A549 (cell line): ENCODE data around the gene TYK2. TPM values are rescaled to one million over a fixed set of nuclear protein-coding genes. Genes with fewer than 3 reads are reported as not detected.

Source experiments
- ATAC-seq, 2 experiments: fragments of 200-7000 bp in 1 of 2; fragments of >200 bp in 1 of 2; cut with Nextera tagmentation in 1 of 2; cut with Tn5 transposase in 1 of 2; 3 replicates each; pipeline versions ENCODE4 v1.8.0 to v1.9.1; 2018 to 2020; ENCODE audit warnings: mild to moderate bottlenecking in 1 of 2, moderate library complexity in 1 of 2
- CTCF ChIA-PET: fragments of 300-600 bp; sonication (Branson Sonifier 250); formaldehyde crosslinking; extraction: SDS; loops from one replicate; lab custom pipeline; 2021; ENCODE audit warnings: antibody characterized with exemption, inconsistent platforms; lab: Yijun Ruan, JAX
- POLR2A ChIA-PET: fragments of 350-600 bp; formaldehyde crosslinking; extraction: SDS; loops from one replicate; lab custom pipeline; 2021; ENCODE audit warnings: antibody characterized with exemption, inconsistent platforms; lab: Yijun Ruan, JAX
- DNase-seq, 2 experiments: peaks; one replicate each; pipeline versions ENCODE4 v3.0.0 to v3.0.0-alpha.2; 2011 to 2016; ENCODE audit warnings: low read depth in 1 of 2, low spot score in 1 of 2
- FAIRE-seq: peaks from 2 replicates; lab custom pipeline; 2011; peaks lifted over from hg19 to GRCh38; lab: Jason Lieb, UNC
- H3K27ac ChIP-seq, 2 experiments: fragments of >200 bp; sonication (Bioruptor Twin); formaldehyde crosslinking; 3 replicates each; pipeline ENCODE4 v1.5.1; 2016 to 2017
- H3K4me1 ChIP-seq: fragments of >200 bp; sonication (Bioruptor Twin); formaldehyde crosslinking; 3 replicates; pipeline ENCODE4 v1.6.1; 2016
- H3K4me2 ChIP-seq: fragments of >200 bp; sonication (Bioruptor Twin); formaldehyde crosslinking; 3 replicates; pipeline ENCODE4 v1.6.1; 2016
- H3K4me3 ChIP-seq: fragments of >200 bp; sonication (Bioruptor Twin); formaldehyde crosslinking; 3 replicates; pipeline ENCODE4 v1.5.1; 2016
- H3K9me3 ChIP-seq: fragments of >200 bp; sonication (Bioruptor Twin); formaldehyde crosslinking; 3 replicates; pipeline ENCODE4 v1.6.1; 2016
- CEBPB ChIP-seq, 2 experiments: fragments of >200 bp in 1 of 2; sonication (Bioruptor Twin) in 1 of 2; formaldehyde crosslinking in 1 of 2; IDR thresholded peaks; 2 replicates each; pipeline ENCODE4 v1.6.1; 2012 to 2016
- HDAC2 ChIP-seq: fragments of 200-600 bp; sonication (generic); IDR thresholded peaks from 2 replicates; pipeline ENCODE4 v1.6.1; 2016
- HEYL ChIP-seq: fragments of 250-450 bp; sonication (Bioruptor Pico); IDR thresholded peaks from 2 replicates; pipeline ENCODE4 v1.8.0; 2021; ENCODE audit warnings: mild to moderate bottlenecking, moderate library complexity
- HOXB5 ChIP-seq: fragments of 250-450 bp; sonication (Bioruptor Pico); IDR thresholded peaks from 2 replicates; pipeline ENCODE4 v1.5.0; 2020; ENCODE audit warnings: mild to moderate bottlenecking, moderate library complexity
- JUNB ChIP-seq: fragments of >200 bp; sonication (Bioruptor Twin); formaldehyde crosslinking; IDR thresholded peaks from 2 replicates; pipeline ENCODE4 v1.6.1; 2016
- MYC ChIP-seq: IDR thresholded peaks from 2 replicates; pipeline ENCODE4 v1.6.1; 2012; ENCODE audit warnings: mild to moderate bottlenecking, inconsistent platforms, low read length, improper control_type of control experiment, borderline replicate concordance
- NR3C1 ChIP-seq: fragments of >200 bp; sonication (Bioruptor Twin); formaldehyde crosslinking; IDR thresholded peaks from 3 replicates; pipeline ENCODE4 v1.6.1; 2017
- SMC3 ChIP-seq: fragments of >200 bp; sonication (Bioruptor Twin); formaldehyde crosslinking; IDR thresholded peaks from 3 replicates; pipeline ENCODE4 v1.6.1; 2018; ENCODE audit warnings: inconsistent platforms
- TFCP2L1 ChIP-seq: fragments of 250-450 bp; sonication (Bioruptor Pico); IDR thresholded peaks from 2 replicates; pipeline ENCODE4 v1.5.0; 2021; ENCODE audit warnings: mild to moderate bottlenecking
- ZC3H11A ChIP-seq: fragments of 450-650 bp; IDR thresholded peaks from 2 replicates; pipeline ENCODE4 v1.6.1; 2014; ENCODE audit warnings: antibody characterized with exemption, mild to moderate bottlenecking
- WGBS: methylation state at CpG from one replicate; pipeline ENCODE4 v1.1.6; 2017; ENCODE audit errors: missing lambda C conversion rate; 5-methylcytosine and 5-hydroxymethylcytosine counted together
- polyA plus RNA-seq, 4 experiments: library from polyadenylated mRNA; depleted of rRNA in 3 of 4; stranded (reverse); fragments of >200 nt; fragmentation: RNase III in 1 of 4; extraction: RNeasy Plus Mini Kit Qiagen cat#74134 plus additional on column Dnase treatment in 1 of 4; gene quantifications; 2 replicates in 3 of 4; 3 replicates in 1 of 4; pipeline ENCODE4 v1.2.3, GENCODE V29; 2011 to 2017
- TF ChIP-seq, protein P1 (sequence below): IDR thresholded peaks from 2 replicates; pipeline ENCODE4 v1.6.1; 2012
- TF ChIP-seq, protein P2 (sequence below): fragments of 150-350 bp; IDR thresholded peaks from 2 replicates; pipeline ENCODE4 v1.6.1; 2014; ENCODE audit warnings: low read depth, mild to moderate bottlenecking, low read length
- TF ChIP-seq, protein P3 (sequence below): fragments of 450-650 bp; IDR thresholded peaks from 2 replicates; pipeline ENCODE4 v1.6.1; 2014; ENCODE audit warnings: antibody characterized with exemption
- TF ChIP-seq, protein P4 (sequence below): IDR thresholded peaks from 2 replicates; pipeline ENCODE4 v1.6.1; 2012; ENCODE audit warnings: low read depth, borderline replicate concordance
- TF ChIP-seq, protein P5 (sequence below): fragments of >200 bp; sonication (Bioruptor Twin); formaldehyde crosslinking; IDR thresholded peaks from 3 replicates; pipeline ENCODE4 v1.5.1; 2016
- TF ChIP-seq, protein P6 (sequence below): IDR thresholded peaks from 2 replicates; pipeline ENCODE4 v1.6.1; 2012
- TF ChIP-seq, protein P7 (sequence below): fragments of 200-600 bp; sonication (generic); IDR thresholded peaks from 2 replicates; pipeline ENCODE4 v1.6.1; 2016; ENCODE audit warnings: antibody characterized with exemption, mild to moderate bottlenecking, moderate library complexity

Gene TYK2
- polyA plus RNA-seq, 2 of the 4 experiments (the other 2 are of a cell fraction) = 17.0 to 57.1 TPM

DNA sequence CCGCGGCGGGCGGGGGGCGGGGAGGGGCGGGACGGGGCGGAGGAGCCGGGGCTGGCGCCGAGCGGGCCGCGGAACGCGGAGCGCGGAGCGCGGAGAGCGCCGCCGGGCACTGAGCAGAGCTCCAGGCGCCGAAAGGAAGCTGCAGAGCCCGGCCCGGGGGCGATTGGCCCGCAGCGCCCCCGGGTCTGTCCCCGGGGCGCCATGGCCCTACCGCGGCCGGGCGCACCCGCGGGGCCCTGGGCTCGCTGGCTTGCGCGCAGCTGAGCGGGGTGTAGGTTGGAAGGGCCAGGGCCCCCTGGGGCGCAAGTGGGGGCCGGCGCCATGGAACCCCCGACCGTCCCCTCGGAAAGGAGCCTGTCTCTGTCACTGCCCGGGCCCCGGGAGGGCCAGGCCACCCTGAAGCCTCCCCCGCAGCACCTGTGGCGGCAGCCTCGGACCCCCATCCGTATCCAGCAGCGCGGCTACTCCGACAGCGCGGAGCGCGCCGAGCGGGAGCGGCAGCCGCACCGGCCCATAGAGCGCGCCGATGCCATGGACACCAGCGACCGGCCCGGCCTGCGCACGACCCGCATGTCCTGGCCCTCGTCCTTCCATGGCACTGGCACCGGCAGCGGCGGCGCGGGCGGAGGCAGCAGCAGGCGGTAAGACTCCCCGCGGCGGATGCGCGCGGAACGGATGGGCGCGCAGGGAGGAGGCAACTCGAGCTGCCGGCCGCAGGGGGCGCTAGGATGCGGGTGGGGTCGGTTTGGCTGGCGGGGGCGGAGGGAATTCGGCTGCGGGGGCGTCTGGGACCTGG lies 40.3 kb upstream of the TYK2 start, which contains the start of gene PDE4A:
TSS of gene PDE4A (plus strand) at position 95 of the 796 bp plus-strand sequence. CDS start at position 322, 227 bp downstream.
- peak in 1 of 2 experiments; percentile 3; a peak in 1 of 6 replicates for ATAC-seq
- POLR2A ChIA-PET = no interaction called here
- 7% methylated on average over 11 of the region's 104 CpGs for WGBS

DNA sequence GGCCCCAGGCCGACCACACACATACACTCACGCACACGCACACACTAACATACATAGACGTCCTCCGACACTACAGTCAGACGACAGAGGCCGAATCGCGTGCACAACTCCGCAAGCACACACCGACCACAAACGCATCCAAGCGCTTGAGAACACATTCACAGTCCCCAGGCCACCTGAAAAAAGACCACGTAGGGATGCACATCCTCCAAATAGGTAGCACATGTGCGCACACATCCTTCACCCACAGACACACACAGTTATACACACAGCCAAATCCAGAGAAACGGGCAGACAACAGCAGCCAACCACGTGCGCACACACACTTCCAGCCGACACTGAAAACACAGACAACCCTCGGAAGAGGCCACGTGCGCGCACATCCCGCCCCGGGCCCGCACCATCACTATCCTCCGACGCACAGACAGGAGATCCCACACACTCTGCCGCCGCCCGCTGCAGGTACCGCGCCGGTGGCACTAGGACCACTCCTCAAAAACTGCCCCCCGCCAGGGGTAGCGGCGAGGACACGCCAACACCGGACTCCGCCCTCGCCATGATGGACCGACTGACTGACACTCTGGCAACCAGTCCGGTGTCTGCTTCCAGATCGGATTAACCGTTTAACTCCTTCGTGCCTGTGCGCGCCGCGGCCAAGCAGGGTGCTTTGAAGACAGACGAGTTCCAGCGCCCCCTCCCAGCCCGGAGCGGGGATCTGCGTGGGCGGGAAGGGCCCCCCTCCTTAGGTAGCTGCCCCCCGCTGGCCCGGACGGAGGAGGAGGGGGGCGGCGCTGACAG lies 39.5 kb upstream of the TYK2 start:
- FAIRE-seq = no peak
- TF ChIP-seq NR3C1 (no peak), HEYL (no peak), JUNB (no peak), ZC3H11A (no peak), SMC3 (no peak), MYC (peak; percentile 79; the same call in 1 of the 2 replicates), TFCP2L1 (CRISPR knock-in tag) (no peak), HOXB5 (CRISPR knock-in tag) (0 out of 2 replicates have a peak, but pooled peaks have one; percentile 57), CEBPB (IDR thresholded peaks at IDR 0.05) (no peak)
- TF ChIP-seq, protein P1, sequence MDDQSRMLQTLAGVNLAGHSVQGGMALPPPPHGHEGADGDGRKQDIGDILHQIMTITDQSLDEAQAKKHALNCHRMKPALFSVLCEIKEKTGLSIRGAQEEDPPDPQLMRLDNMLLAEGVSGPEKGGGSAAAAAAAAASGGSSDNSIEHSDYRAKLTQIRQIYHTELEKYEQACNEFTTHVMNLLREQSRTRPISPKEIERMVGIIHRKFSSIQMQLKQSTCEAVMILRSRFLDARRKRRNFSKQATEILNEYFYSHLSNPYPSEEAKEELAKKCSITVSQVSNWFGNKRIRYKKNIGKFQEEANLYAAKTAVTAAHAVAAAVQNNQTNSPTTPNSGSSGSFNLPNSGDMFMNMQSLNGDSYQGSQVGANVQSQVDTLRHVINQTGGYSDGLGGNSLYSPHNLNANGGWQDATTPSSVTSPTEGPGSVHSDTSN = peak; percentile 88
- TF ChIP-seq, protein P2, sequence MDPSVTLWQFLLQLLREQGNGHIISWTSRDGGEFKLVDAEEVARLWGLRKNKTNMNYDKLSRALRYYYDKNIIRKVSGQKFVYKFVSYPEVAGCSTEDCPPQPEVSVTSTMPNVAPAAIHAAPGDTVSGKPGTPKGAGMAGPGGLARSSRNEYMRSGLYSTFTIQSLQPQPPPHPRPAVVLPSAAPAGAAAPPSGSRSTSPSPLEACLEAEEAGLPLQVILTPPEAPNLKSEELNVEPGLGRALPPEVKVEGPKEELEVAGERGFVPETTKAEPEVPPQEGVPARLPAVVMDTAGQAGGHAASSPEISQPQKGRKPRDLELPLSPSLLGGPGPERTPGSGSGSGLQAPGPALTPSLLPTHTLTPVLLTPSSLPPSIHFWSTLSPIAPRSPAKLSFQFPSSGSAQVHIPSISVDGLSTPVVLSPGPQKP = no peak
- TF ChIP-seq, protein P3, sequence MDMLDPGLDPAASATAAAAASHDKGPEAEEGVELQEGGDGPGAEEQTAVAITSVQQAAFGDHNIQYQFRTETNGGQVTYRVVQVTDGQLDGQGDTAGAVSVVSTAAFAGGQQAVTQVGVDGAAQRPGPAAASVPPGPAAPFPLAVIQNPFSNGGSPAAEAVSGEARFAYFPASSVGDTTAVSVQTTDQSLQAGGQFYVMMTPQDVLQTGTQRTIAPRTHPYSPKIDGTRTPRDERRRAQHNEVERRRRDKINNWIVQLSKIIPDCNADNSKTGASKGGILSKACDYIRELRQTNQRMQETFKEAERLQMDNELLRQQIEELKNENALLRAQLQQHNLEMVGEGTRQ = peak; percentile 74
- TF ChIP-seq, protein P4, sequence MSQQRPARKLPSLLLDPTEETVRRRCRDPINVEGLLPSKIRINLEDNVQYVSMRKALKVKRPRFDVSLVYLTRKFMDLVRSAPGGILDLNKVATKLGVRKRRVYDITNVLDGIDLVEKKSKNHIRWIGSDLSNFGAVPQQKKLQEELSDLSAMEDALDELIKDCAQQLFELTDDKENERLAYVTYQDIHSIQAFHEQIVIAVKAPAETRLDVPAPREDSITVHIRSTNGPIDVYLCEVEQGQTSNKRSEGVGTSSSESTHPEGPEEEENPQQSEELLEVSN = peak; percentile 92

More for the DNA sequence above, 40.3 kb upstream of the TYK2 start, which contains the start of gene PDE4A:
- no peak for FAIRE-seq
- Histone ChIP-seq H3K9me3 (no peaks in the 10 kb centered on the region), H3K4me3 (peak within 1 kb of the TSS; percentile 52), H3K4me1 (peaks cover 36% of the 10 kb centered on the region), H3K27ac (peak within 1 kb of the TSS; percentile 65 to 86), H3K4me2 (peak within 1 kb of the TSS; percentile 95)
- CTCF ChIA-PET = interaction anchor here (0.8 to 2.6 kb wide), 13 partner anchors 9 to 297 kb away, joined by 3 to 16 read pairs (median 6); partner anchors contain the start of genes CDC37, DNM2 and ICAM1
- TF ChIP-seq, protein P5, sequence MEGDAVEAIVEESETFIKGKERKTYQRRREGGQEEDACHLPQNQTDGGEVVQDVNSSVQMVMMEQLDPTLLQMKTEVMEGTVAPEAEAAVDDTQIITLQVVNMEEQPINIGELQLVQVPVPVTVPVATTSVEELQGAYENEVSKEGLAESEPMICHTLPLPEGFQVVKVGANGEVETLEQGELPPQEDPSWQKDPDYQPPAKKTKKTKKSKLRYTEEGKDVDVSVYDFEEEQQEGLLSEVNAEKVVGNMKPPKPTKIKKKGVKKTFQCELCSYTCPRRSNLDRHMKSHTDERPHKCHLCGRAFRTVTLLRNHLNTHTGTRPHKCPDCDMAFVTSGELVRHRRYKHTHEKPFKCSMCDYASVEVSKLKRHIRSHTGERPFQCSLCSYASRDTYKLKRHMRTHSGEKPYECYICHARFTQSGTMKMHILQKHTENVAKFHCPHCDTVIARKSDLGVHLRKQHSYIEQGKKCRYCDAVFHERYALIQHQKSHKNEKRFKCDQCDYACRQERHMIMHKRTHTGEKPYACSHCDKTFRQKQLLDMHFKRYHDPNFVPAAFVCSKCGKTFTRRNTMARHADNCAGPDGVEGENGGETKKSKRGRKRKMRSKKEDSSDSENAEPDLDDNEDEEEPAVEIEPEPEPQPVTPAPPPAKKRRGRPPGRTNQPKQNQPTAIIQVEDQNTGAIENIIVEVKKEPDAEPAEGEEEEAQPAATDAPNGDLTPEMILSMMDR = peak; percentile 38
- TF ChIP-seq, protein P4 = peak; percentile 33; the same call in 1 of the 2 replicates
- TF ChIP-seq, protein P6, sequence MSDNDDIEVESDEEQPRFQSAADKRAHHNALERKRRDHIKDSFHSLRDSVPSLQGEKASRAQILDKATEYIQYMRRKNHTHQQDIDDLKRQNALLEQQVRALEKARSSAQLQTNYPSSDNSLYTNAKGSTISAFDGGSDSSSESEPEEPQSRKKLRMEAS = peak; percentile 39; the same call in 1 of the 2 replicates
- TF ChIP-seq HDAC2 = 0 out of 2 replicates have a peak, but pooled peaks have one; percentile 48
- TF ChIP-seq, protein P7, sequence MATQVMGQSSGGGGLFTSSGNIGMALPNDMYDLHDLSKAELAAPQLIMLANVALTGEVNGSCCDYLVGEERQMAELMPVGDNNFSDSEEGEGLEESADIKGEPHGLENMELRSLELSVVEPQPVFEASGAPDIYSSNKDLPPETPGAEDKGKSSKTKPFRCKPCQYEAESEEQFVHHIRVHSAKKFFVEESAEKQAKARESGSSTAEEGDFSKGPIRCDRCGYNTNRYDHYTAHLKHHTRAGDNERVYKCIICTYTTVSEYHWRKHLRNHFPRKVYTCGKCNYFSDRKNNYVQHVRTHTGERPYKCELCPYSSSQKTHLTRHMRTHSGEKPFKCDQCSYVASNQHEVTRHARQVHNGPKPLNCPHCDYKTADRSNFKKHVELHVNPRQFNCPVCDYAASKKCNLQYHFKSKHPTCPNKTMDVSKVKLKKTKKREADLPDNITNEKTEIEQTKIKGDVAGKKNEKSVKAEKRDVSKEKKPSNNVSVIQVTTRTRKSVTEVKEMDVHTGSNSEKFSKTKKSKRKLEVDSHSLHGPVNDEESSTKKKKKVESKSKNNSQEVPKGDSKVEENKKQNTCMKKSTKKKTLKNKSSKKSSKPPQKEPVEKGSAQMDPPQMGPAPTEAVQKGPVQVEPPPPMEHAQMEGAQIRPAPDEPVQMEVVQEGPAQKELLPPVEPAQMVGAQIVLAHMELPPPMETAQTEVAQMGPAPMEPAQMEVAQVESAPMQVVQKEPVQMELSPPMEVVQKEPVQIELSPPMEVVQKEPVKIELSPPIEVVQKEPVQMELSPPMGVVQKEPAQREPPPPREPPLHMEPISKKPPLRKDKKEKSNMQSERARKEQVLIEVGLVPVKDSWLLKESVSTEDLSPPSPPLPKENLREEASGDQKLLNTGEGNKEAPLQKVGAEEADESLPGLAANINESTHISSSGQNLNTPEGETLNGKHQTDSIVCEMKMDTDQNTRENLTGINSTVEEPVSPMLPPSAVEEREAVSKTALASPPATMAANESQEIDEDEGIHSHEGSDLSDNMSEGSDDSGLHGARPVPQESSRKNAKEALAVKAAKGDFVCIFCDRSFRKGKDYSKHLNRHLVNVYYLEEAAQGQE = no peak
- peak; percentile 32 to 68 for DNase-seq

More for the DNA sequence above, 39.5 kb upstream of the TYK2 start:
- ATAC-seq = peak; percentile 14 to 23
- Histone ChIP-seq H3K4me3 (peak overlapping the region; percentile 52), H3K27ac (peak overlapping the region; percentile 65 to 86), H3K9me3 (no peaks in the 10 kb centered on the region), H3K4me1 (peaks cover 31% of the 10 kb centered on the region), H3K4me2 (peak overlapping the region; percentile 95)
- ChIA-PET CTCF (interaction anchor here (1.0 to 2.6 kb wide), 7 partner anchors 9 to 232 kb away, joined by 3 to 16 read pairs (median 13); partner anchors contain the start of gene CDC37), POLR2A (no interaction called here)
- WGBS = 2% methylated on average over 31 of the region's 61 CpGs
- peak; percentile 70 to 90 for DNase-seq
